Natural killer cell (primary cell): ENCODE results near the gene ZAP70. TPM values are rescaled to one million over a fixed set of nuclear protein-coding genes. Genes with fewer than 3 reads are reported as not detected.
A peak's percentile ranks its signal among the peaks of the same experiment; 100 is the strongest.

Source experiments
- ATAC-seq, 3 donors: fragments of 150-1000 bp in 2 of 3; fragments of 200-7000 bp in 1 of 3; cut with Tn5 transposase; 1 replicate in 1 of 3; 2 replicates in 2 of 3; pipeline ENCODE4 v1.10.0; 2021; ENCODE audit warnings: mild to moderate bottlenecking in 2 of 3, moderate library complexity in 2 of 3
- DNase-seq, 2 donors: peaks; one replicate each; pipeline versions ENCODE4 v3.0.0 to v3.0.0-alpha.2; 2013 to 2021; ENCODE audit warnings: mixed read lengths in 1 of 2
- H3K27ac ChIP-seq: one replicate; pipeline ENCODE4 v1.5.1; 2013; ENCODE audit warnings: mild to moderate bottlenecking, low read length
- H3K27me3 ChIP-seq: one replicate; pipeline ENCODE4 v1.6.1; 2013; ENCODE audit warnings: low read length; ENCODE audit not compliant: control insufficient read depth, insufficient read depth
- H3K36me3 ChIP-seq: one replicate; pipeline ENCODE4 v1.6.1; 2013; ENCODE audit warnings: low read length; ENCODE audit not compliant: control insufficient read depth, insufficient read depth
- H3K4me1 ChIP-seq: one replicate; pipeline ENCODE4 v1.6.1; 2013; ENCODE audit warnings: low read length; ENCODE audit not compliant: control insufficient read depth, insufficient read depth
- H3K4me3 ChIP-seq: one replicate; pipeline ENCODE4 v1.5.1; 2013; ENCODE audit warnings: low read length
- H3K9me3 ChIP-seq: one replicate; pipeline ENCODE4 v1.6.1; 2013; ENCODE audit warnings: low read length; ENCODE audit not compliant: control insufficient read depth, insufficient read depth
- H3K27ac Mint-ChIP-seq, 2 donors: one replicate each; pipeline ENCODE4 v1.8.0; 2022; ENCODE audit warnings: mild to moderate bottlenecking in 2 of 2, mixed read lengths in 2 of 2, moderate library complexity in 1 of 2
- H3K27me3 Mint-ChIP-seq, 2 donors: one replicate each; pipeline ENCODE4 v1.8.0; 2022; ENCODE audit warnings: low read depth in 2 of 2, mixed read lengths in 2 of 2
- H3K36me3 Mint-ChIP-seq: one replicate; pipeline ENCODE4 v1.8.0; 2022; ENCODE audit warnings: mixed read lengths
- H3K4me1 Mint-ChIP-seq, 2 donors: one replicate each; pipeline ENCODE4 v1.8.0; 2022; ENCODE audit warnings: mixed read lengths in 2 of 2
- H3K4me3 Mint-ChIP-seq: one replicate; pipeline ENCODE4 v1.8.0; 2022; ENCODE audit warnings: mild to moderate bottlenecking, moderate library complexity, mixed read lengths
- H3K9me3 Mint-ChIP-seq, 2 donors: one replicate each; pipeline ENCODE4 v1.8.0; 2022; ENCODE audit warnings: mixed read lengths in 2 of 2
- CTCF ChIP-seq: fragments of 200-600 bp; IDR thresholded peaks from one replicate; pipeline ENCODE4 v1.8.0; 2022; ENCODE audit warnings: antibody characterized with exemption
- WGBS: methylation state at CpG from one replicate; pipeline ENCODE4 v1.1.7; 2013; ENCODE audit warnings: missing lambda C conversion rate; ENCODE audit not compliant: insufficient coverage; 5-methylcytosine and 5-hydroxymethylcytosine counted together
- intact Hi-C: fragments of 100-400 bp; cut with micrococcal nuclease; formaldehyde crosslinking; loops from one replicate; pipeline ENCODE4 v1.14.2; 2022
- total RNA-seq, 4 donors: library from RNA; stranded (reverse); fragments of 120-200 nt in 1 of 4; gene quantifications; one replicate each; pipeline versions ENCODE4 v1.2.3 to v1.2.4, GENCODE V29; 2013 to 2022

The ZAP70 gene
- total RNA-seq, 3 donors from 2014 or later (not counting 1 experiment from before 2014, with no cell fraction given) = 883 to 1,008 (median 954) TPM

- no peaks in the 10 kb centered on the region for H3K27me3 ChIP-seq
- no peaks in the 10 kb centered on the region for H3K9me3 ChIP-seq
- peak overlapping the region; percentile 69 for H3K4me3 ChIP-seq
- H3K27ac ChIP-seq = peak overlapping the region; percentile 71
- DNase-seq = peak in 1 of 2 donors; percentile 51
- H3K27me3 Mint-ChIP-seq = no peaks in the 10 kb centered on the region
- peaks cover 13% of the 10 kb centered on the region for H3K36me3 ChIP-seq
- 48% methylated on average over 21 of the region's 21 CpGs for WGBS
- peaks cover 88% of the 10 kb centered on the region for H3K4me1 ChIP-seq
- H3K36me3 Mint-ChIP-seq = peaks cover 15% of the 10 kb centered on the region
- no peak for TF ChIP-seq CTCF
- H3K4me3 Mint-ChIP-seq = peak overlapping the region; percentile 94
- peak overlapping the region; percentile 97 for H3K27ac Mint-ChIP-seq
- ATAC-seq = no peak
- H3K4me1 Mint-ChIP-seq = peaks cover 86 to 91% of the 10 kb centered on the region in 2 donors
- H3K9me3 Mint-ChIP-seq = no peaks in the 10 kb centered on the region
- intact Hi-C loops = loop anchor here (10.0 kb wide), 1 partner anchor 748 kb away; no protein-coding TSS in a partner anchor
Measured at GRCh38 chr2:97716695-97717612, 3.6 kb downstream of the ZAP70 start.

- Mint-ChIP-seq H3K36me3 (peaks cover 15% of the 10 kb centered on the region), H3K27me3 (no peaks in the 10 kb centered on the region), H3K27ac (peak overlapping the region; percentile 97), H3K4me1 (peaks cover 86 to 91% of the 10 kb centered on the region in 2 donors), H3K9me3 (no peaks in the 10 kb centered on the region), H3K4me3 (peak overlapping the region; percentile 94)
- Histone ChIP-seq H3K27ac (peak overlapping the region; percentile 71), H3K9me3 (no peaks in the 10 kb centered on the region), H3K27me3 (no peaks in the 10 kb centered on the region), H3K4me3 (peak overlapping the region; percentile 69), H3K4me1 (peaks cover 87% of the 10 kb centered on the region), H3K36me3 (peaks cover 18% of the 10 kb centered on the region)
- ATAC-seq (no peak), DNase-seq (no peak)
- TF ChIP-seq CTCF = no peak
- intact Hi-C loops = loop anchor here (10.0 kb wide), 1 partner anchor 747 kb away; no protein-coding TSS in a partner anchor
- 35% methylated on average over 3 of the region's 3 CpGs for WGBS
Measured at GRCh38 chr2:97717613-97717995, 4.2 kb downstream of the ZAP70 start.

- Mint-ChIP-seq H3K27ac (peak overlapping the region; percentile 97), H3K27me3 (no peaks in the 10 kb centered on the region), H3K4me3 (peak overlapping the region; percentile 94), H3K9me3 (no peaks in the 10 kb centered on the region), H3K36me3 (peaks cover 15% of the 10 kb centered on the region), H3K4me1 (peaks cover 89 to 91% of the 10 kb centered on the region in 2 donors)
- ATAC-seq (peak; percentile 65 to 76 (median 76)), DNase-seq (peak; percentile 72 to 88)
- WGBS = 25% methylated on average over 21 of the region's 21 CpGs
- peak overlapping the region; percentile 69 for H3K4me3 ChIP-seq
- no peaks in the 10 kb centered on the region for H3K9me3 ChIP-seq
- no peak for TF ChIP-seq CTCF
- H3K27me3 ChIP-seq = no peaks in the 10 kb centered on the region
- peak overlapping the region; percentile 71 for H3K27ac ChIP-seq
- intact Hi-C loops = loop anchor here (1.0 to 10.0 kb wide), 2 partner anchors 27 to 747 kb away; no protein-coding TSS in a partner anchor
- peaks cover 87% of the 10 kb centered on the region for H3K4me1 ChIP-seq
- peaks cover 24% of the 10 kb centered on the region for H3K36me3 ChIP-seq
Measured at GRCh38 chr2:97718051-97718882, 4.9 kb downstream of the ZAP70 start.
